OCI-LY1 (cell line): ENCODE results near the gene WDR59.
"Not testable (repeated sequence)": the region's sequence is repeated elsewhere in the genome, so short reads cannot be mapped to it uniquely, and the experiment has no call there.

Source experiments
- H2AFZ ChIP-seq: fragments of 200-600 bp; sonication (generic), shearing (Covaris generic); 2 replicates; pipeline ENCODE4 v1.6.0; 2014; ENCODE audit warnings: antibody characterized with exemption, mild to moderate bottlenecking, low read length
- H3F3A ChIP-seq: fragments of 200-600 bp; sonication (generic), shearing (Covaris generic); 2 replicates; pipeline ENCODE4 v1.6.0; 2014; ENCODE audit warnings: mild to moderate bottlenecking, antibody characterized with exemption, low read length, moderate library complexity; ENCODE audit not compliant: insufficient read depth
- H3K27ac ChIP-seq: fragments of 200-600 bp; sonication (generic); 2 replicates; pipeline ENCODE4 v1.5.1; 2014; ENCODE audit warnings: low read length, mixed run types, mild to moderate bottlenecking, low read depth; ENCODE audit not compliant: poor library complexity, severe bottlenecking
- H3K27me3 ChIP-seq: fragments of 200-600 bp; sonication (generic); 2 replicates; pipeline ENCODE4 v1.6.0; 2014; ENCODE audit warnings: antibody characterized with exemption, mild to moderate bottlenecking, low read length, moderate library complexity; ENCODE audit not compliant: insufficient read depth
- H3K36me3 ChIP-seq: fragments of 200-600 bp; sonication (generic); 2 replicates; pipeline ENCODE4 v1.6.1; 2014; ENCODE audit warnings: mild to moderate bottlenecking, antibody characterized with exemption, low read length, moderate library complexity, mixed read lengths; ENCODE audit not compliant: insufficient read depth
- H3K4me1 ChIP-seq: fragments of 200-600 bp; sonication (generic); 2 replicates; pipeline ENCODE4 v1.5.1; 2014; ENCODE audit warnings: mild to moderate bottlenecking, low read length, moderate library complexity; ENCODE audit not compliant: insufficient read depth, severe bottlenecking
- H3K4me2 ChIP-seq: fragments of 200-600 bp; sonication (generic), shearing (Covaris generic); 2 replicates; pipeline ENCODE4 v1.6.1; 2014; ENCODE audit warnings: low read length
- H3K4me3 ChIP-seq: fragments of 200-600 bp; sonication (generic); 2 replicates; pipeline ENCODE4 v1.5.1; 2014; ENCODE audit warnings: low read length, low read depth, mild to moderate bottlenecking, mixed read lengths; ENCODE audit not compliant: poor library complexity, severe bottlenecking
- H3K79me2 ChIP-seq: fragments of 200-600 bp; shearing (Covaris generic); 2 replicates; pipeline ENCODE4 v1.6.1; 2016; ENCODE audit warnings: mixed run types, low read length, mixed read lengths; ENCODE audit not compliant: insufficient read depth
- H3K9ac ChIP-seq: fragments of 200-600 bp; sonication (generic), shearing (Covaris generic); 2 replicates; pipeline ENCODE4 v1.6.1; 2014; ENCODE audit warnings: mild to moderate bottlenecking, low read length, mixed read lengths
- H3K9me2 ChIP-seq: fragments of 200-600 bp; sonication (generic), shearing (Covaris generic); 2 replicates; pipeline ENCODE4 v1.6.1; 2014; ENCODE audit warnings: low read depth, mild to moderate bottlenecking, low read length, mixed read lengths
- H3K9me3 ChIP-seq: fragments of 200-600 bp; shearing (Covaris generic); 2 replicates; pipeline ENCODE4 v1.6.1; 2014; ENCODE audit warnings: low read length, mixed read lengths
- H4K20me1 ChIP-seq: fragments of 200-600 bp; sonication (generic), shearing (Covaris generic); 2 replicates; pipeline ENCODE4 v1.6.0; 2016; ENCODE audit warnings: mild to moderate bottlenecking, low read length; ENCODE audit not compliant: insufficient read depth
- EZH2 ChIP-seq: fragments of 200-600 bp; sonication (generic), shearing (Covaris generic); IDR thresholded peaks from 2 replicates; pipeline ENCODE4 v1.8.0; 2017; ENCODE audit warnings: borderline replicate concordance, mixed run types, mild to moderate bottlenecking, antibody characterized with exemption, low read length, moderate library complexity, mixed read lengths
- TF ChIP-seq, protein P1 (sequence below): fragments of 200-600 bp; sonication (generic), shearing (Covaris generic); IDR thresholded peaks from 2 replicates; pipeline ENCODE4 v1.5.1; 2017; ENCODE audit warnings: mild to moderate bottlenecking, antibody characterized with exemption, low read length, moderate library complexity, mixed read lengths

WDR59 gene

DNA sequence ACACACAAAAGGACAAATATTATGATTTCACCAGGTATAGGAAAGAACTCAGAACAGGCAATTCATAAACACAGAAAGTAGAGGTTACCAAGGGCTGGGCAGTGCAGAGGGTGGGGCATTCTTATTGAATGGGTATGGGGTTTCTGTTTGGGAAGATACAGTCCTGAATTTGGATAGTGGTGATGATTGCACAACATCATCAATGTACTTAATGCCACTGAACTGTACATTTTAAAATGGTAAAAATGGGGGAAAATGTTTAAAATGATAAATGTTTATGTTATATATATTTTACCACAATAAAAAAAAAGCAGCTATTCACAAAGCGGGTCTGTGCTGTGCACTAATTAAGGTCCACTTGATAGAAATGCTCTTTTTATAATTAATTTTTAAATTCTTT lies 137.7 kb downstream of the WDR59 start:
- H3K27ac ChIP-seq = no peak overlapping the region
- no peaks in the 10 kb centered on the region for H4K20me1 ChIP-seq
- no peaks in the 10 kb centered on the region for H3K4me1 ChIP-seq
- no peaks in the 10 kb centered on the region for H3K9me3 ChIP-seq
- no peaks in the 10 kb centered on the region for H3K36me3 ChIP-seq
- H3K79me2 ChIP-seq = no peaks in the 10 kb centered on the region
- H3K9me2 ChIP-seq = no peaks in the 10 kb centered on the region
- no peaks in the 10 kb centered on the region for H3K27me3 ChIP-seq
- no peak overlapping the region for H3K4me2 ChIP-seq
- TF ChIP-seq EZH2 = no peak
- TF ChIP-seq, protein P1, sequence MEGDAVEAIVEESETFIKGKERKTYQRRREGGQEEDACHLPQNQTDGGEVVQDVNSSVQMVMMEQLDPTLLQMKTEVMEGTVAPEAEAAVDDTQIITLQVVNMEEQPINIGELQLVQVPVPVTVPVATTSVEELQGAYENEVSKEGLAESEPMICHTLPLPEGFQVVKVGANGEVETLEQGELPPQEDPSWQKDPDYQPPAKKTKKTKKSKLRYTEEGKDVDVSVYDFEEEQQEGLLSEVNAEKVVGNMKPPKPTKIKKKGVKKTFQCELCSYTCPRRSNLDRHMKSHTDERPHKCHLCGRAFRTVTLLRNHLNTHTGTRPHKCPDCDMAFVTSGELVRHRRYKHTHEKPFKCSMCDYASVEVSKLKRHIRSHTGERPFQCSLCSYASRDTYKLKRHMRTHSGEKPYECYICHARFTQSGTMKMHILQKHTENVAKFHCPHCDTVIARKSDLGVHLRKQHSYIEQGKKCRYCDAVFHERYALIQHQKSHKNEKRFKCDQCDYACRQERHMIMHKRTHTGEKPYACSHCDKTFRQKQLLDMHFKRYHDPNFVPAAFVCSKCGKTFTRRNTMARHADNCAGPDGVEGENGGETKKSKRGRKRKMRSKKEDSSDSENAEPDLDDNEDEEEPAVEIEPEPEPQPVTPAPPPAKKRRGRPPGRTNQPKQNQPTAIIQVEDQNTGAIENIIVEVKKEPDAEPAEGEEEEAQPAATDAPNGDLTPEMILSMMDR = no peak
- H2AFZ ChIP-seq = no peak overlapping the region
- no peak overlapping the region for H3K9ac ChIP-seq
- no peaks in the 10 kb centered on the region for H3F3A ChIP-seq
- H3K4me3 ChIP-seq = no peak overlapping the region

DNA sequence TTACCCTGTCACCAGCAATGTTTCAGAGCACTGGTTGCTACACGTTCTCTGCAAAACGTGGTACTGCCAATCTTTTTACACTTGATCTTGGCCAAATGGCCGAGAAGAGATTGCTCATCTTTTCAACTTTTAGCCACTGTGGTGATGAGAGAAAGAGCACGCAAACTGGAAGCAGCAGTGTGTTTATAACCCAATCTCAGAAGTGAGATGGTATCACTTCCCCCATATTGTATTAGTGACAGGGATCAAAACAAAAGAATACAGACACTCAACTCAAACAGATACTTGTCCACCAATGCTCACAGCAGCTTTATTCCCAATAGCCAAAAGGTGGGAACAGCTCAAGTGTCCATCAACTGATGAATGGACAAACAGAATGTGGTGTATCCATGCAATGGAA lies 138.2 kb downstream of the WDR59 start:
- no peaks in the 10 kb centered on the region for H3K79me2 ChIP-seq
- H3K4me2 ChIP-seq = no peak overlapping the region
- H3K4me1 ChIP-seq = no peaks in the 10 kb centered on the region
- H3K27ac ChIP-seq = no peak overlapping the region
- no peaks in the 10 kb centered on the region for H3K36me3 ChIP-seq
- H3K9me2 ChIP-seq = no peaks in the 10 kb centered on the region
- TF ChIP-seq EZH2 = no peak
- TF ChIP-seq, protein P1 = no peak
- H3F3A ChIP-seq = no peaks in the 10 kb centered on the region
- no peaks in the 10 kb centered on the region for H3K27me3 ChIP-seq
- H3K4me3 ChIP-seq = no peak overlapping the region
- H4K20me1 ChIP-seq = no peaks in the 10 kb centered on the region
- H2AFZ ChIP-seq = no peak overlapping the region
- H3K9ac ChIP-seq = no peak overlapping the region
- H3K9me3 ChIP-seq = no peaks in the 10 kb centered on the region

DNA sequence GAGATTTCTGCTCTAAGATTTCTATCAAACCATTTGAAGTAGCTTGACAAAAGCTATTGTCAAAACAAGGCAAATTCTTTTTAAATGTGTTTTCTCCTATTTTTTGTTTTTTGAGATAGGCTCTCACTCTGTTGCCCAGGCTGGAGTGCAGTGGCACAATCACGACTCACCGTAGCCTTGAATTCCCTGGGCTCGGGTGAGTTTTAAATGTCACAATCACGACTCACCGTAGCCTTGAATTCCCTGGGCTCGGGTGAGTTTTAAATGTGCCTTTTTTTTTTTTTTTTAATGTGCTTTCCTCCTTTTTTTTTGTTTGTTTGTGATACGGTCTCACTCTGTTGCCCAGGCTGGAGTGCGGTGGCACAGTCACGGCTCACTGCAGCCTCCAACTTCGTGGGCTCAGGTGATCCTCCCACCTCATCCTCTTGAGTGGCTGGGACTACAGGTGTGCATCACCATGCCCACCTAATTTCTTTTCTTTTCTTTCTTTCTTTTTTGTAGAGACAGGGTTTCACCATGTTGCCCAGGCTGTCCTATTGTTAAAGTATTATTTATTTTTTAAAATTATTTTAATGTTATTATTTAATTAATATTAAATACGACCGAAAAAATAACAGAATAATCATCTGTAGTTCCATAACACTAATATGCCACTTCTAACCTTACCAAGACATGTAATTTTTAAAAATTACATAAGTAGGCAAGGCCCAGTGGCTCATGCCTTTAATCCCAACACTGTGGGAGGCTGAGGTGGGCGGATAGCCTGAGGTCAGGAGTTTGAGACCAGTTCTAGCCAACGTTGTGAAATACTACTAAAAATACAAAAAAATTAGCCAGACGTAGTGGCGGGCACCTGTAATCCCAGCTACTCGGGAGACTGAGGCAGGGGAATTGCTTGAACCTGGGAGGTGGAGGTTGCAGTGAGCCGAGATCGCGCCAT lies 140.6 kb downstream of the WDR59 start:
- no peak overlapping the region for H3K4me3 ChIP-seq
- H3K9me3 ChIP-seq = no peaks in the 10 kb centered on the region
- TF ChIP-seq EZH2 = no peak
- TF ChIP-seq, protein P1 = no peak
- no peak overlapping the region for H3K27ac ChIP-seq
- H2AFZ ChIP-seq = no peak overlapping the region
- H3K4me2 ChIP-seq = no peak overlapping the region
- no peaks in the 10 kb centered on the region for H4K20me1 ChIP-seq
- H3K79me2 ChIP-seq = no peaks in the 10 kb centered on the region
- no peaks in the 10 kb centered on the region for H3K9me2 ChIP-seq
- no peaks in the 10 kb centered on the region for H3K4me1 ChIP-seq
- H3K27me3 ChIP-seq = no peaks in the 10 kb centered on the region
- no peaks in the 10 kb centered on the region for H3F3A ChIP-seq
- no peaks in the 10 kb centered on the region for H3K36me3 ChIP-seq
- no peak overlapping the region for H3K9ac ChIP-seq

DNA sequence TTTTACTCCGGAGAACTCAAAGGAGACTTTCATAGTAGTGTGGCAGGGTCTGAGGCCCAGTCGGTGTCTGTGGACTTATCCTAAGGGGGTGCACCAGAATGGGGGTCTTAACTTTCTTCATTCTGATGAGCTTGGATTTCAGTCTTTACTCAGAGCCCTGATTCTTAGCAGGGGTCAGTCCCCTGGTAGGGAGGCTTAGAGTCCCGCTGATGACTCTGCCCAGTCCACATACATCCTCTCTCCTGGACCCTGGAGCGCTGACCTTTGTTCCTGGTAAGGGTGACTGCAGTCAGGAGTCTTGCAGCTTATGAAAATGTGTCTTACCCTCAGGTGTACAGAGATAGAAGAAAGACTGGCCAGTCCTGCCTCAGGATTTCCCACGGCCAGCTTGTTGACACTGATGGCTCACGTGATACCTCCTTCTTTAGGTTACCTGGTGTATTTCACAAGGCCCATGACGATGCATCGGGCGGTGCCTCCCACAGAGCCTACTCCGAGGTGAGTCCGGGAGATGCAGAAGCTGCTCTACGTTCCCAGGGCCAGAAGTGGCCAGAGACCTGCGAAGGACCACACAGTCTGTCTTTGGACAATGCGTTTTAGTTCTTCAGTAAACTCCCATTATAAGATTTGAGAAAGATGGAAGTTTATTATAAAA lies 141.4 kb downstream of the WDR59 start:
- not testable (repeated sequence) for H3K36me3 ChIP-seq, H3K9ac ChIP-seq, H3K4me2 ChIP-seq, H3K9me2 ChIP-seq, H3F3A ChIP-seq, H2AFZ ChIP-seq, H3K27ac ChIP-seq, H4K20me1 ChIP-seq, H3K4me1 ChIP-seq, H3K9me3 ChIP-seq, H3K4me3 ChIP-seq, H3K79me2 ChIP-seq, H3K27me3 ChIP-seq
